Measurements from ENCODE around the gene CEP68.

DNA sequence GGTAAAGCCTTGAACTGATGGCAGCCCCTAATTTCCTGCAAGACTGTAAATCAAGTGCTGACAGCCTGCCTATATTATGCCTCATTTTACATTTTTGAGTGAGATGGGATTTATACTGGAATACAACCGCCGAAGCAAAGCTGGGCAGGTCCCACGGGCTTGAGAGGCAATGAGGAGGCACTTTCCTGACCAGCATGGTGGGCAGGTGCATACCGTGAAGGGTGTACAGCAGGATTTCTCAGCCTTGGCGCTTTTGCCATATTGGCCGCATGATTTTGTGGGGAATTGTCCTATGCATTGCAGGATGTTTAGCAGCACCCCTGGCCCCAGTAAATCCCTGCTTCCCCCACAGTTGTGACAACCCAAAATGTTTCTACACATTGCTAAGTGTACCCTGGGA, 22.8 kb downstream of the CEP68 start:
- TF ChIP-seq EZH2phosphoT487 (IDR thresholded peaks at IDR 0.05; ENCODE audit: insufficient read depth, low read depth) (no peak), EZH2 (IDR thresholded peaks at IDR 0.05; ENCODE audit: insufficient read depth, poor library complexity, severe bottlenecking) (no peak)
